ENCODE measurements around the gene KDSR. TPM values are rescaled to one million over a fixed set of nuclear protein-coding genes. Genes with fewer than 3 reads are reported as not detected.

KDSR gene
- total RNA-seq, 1 donor from 2014 or later: 31.3 TPM

- DNase-seq: no peak
- no peak overlapping the region for H3K27ac ChIP-seq (replicated peaks)
- H3K9me3 ChIP-seq (replicated peaks): no peaks in the 10 kb centered on the region
- H3K27me3 ChIP-seq (ENCODE audit: low read depth): no peaks in the 10 kb centered on the region
- H3K36me3 ChIP-seq: peaks cover 97% of the 10 kb centered on the region
- peaks cover 36% of the 10 kb centered on the region for H3K4me1 ChIP-seq
- intact Hi-C loops (cut with micrococcal nuclease): no loop called here
- no peak for TF ChIP-seq CTCF (IDR thresholded peaks at IDR 0.05; ENCODE audit: borderline replicate concordance)
- no peak overlapping the region for H3K4me3 ChIP-seq
Measured at GRCh38 chr18:63348508-63349136, 18.4 kb downstream of the KDSR start.

GRCh38 chr18:63346480-63347183, 20.4 kb downstream of the KDSR start:
- DNase-seq: no peak
- H3K4me3 ChIP-seq: peak overlapping the region; percentile 29
- peaks cover 36% of the 10 kb centered on the region for H3K4me1 ChIP-seq
- peak overlapping the region; percentile 80 for H3K27ac ChIP-seq (replicated peaks)
- TF ChIP-seq CTCF (IDR thresholded peaks at IDR 0.05; ENCODE audit: borderline replicate concordance): no peak
- no peaks in the 10 kb centered on the region for H3K9me3 ChIP-seq (replicated peaks)
- H3K36me3 ChIP-seq: peaks cover 97% of the 10 kb centered on the region
- intact Hi-C loops (cut with micrococcal nuclease): no loop called here
- no peaks in the 10 kb centered on the region for H3K27me3 ChIP-seq (ENCODE audit: low read depth)

DNA sequence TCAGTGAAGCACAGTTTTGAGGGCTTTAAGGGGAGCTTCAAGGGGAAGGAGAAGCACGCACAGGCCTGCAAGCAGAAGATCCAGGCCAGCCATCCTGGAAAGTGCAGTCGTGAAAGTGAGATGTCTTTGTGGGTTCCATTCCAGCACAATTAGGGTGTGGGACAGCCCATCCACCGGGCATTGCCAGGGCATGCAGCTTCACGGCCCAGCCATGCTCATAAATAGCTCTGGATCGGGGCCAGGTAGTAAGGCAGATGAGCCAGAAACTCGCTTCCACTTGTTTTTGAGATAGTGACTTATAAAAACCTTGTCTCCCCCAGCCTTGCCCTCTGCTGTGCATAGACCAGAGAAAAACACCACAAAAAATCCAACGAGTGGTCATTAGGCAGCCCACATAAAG, 21.0 kb downstream of the KDSR start:
- H3K36me3 ChIP-seq: peaks cover 95% of the 10 kb centered on the region
- H3K4me3 ChIP-seq: peak overlapping the region; percentile 29
- intact Hi-C loops (cut with micrococcal nuclease): no loop called here
- H3K4me1 ChIP-seq: peaks cover 36% of the 10 kb centered on the region
- no peak for TF ChIP-seq CTCF (IDR thresholded peaks at IDR 0.05; ENCODE audit: borderline replicate concordance)
- no peaks in the 10 kb centered on the region for H3K9me3 ChIP-seq (replicated peaks)
- H3K27ac ChIP-seq (replicated peaks): peak overlapping the region; percentile 80
- peak; percentile 26 for DNase-seq
- no peaks in the 10 kb centered on the region for H3K27me3 ChIP-seq (ENCODE audit: low read depth)

DNA sequence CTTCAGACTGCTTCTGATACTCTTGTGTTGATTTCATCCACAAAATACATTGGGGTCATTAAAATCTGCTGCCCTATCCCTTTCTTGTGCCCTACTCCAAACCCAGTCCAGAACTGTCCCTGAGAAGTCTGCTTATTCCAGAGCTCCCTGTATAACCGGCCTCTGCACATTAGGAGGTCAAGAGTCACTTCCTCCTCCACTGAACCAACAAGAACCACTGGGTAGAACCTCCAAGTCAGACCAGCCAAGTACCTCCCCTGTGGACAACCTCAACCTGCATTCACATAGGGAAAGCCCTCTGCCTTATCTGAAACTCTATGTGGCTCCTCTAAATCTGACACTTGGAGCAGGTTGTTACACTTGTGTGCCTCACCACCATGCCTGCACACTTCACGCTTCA, 22.1 kb downstream of the KDSR start:
- Histone ChIP-seq H3K9me3 (replicated peaks) (no peaks in the 10 kb centered on the region), H3K27me3 (ENCODE audit: low read depth) (no peaks in the 10 kb centered on the region), H3K4me3 (no peak overlapping the region), H3K4me1 (peaks cover 36% of the 10 kb centered on the region), H3K27ac (replicated peaks) (peak overlapping the region; percentile 80), H3K36me3 (peaks cover 93% of the 10 kb centered on the region)
- no peak for DNase-seq
- TF ChIP-seq CTCF (IDR thresholded peaks at IDR 0.05; ENCODE audit: borderline replicate concordance): no peak
- intact Hi-C loops (cut with micrococcal nuclease): no loop called here

- peaks cover 36% of the 10 kb centered on the region for H3K4me1 ChIP-seq
- H3K9me3 ChIP-seq (replicated peaks): no peaks in the 10 kb centered on the region
- no peak for TF ChIP-seq CTCF (IDR thresholded peaks at IDR 0.05; ENCODE audit: borderline replicate concordance)
- intact Hi-C loops (cut with micrococcal nuclease): no loop called here
- no peak overlapping the region for H3K4me3 ChIP-seq
- peaks cover 89% of the 10 kb centered on the region for H3K36me3 ChIP-seq
- no peak for DNase-seq
- peak overlapping the region; percentile 80 for H3K27ac ChIP-seq (replicated peaks)
- H3K27me3 ChIP-seq (ENCODE audit: low read depth): no peaks in the 10 kb centered on the region
Measured at GRCh38 chr18:63344263-63344662, 22.7 kb downstream of the KDSR start.

All from left ventricle myocardium inferior (tissue), 1 donor.